Right lobe of liver (tissue), 6 donors: ENCODE measurements around the gene TMEM50B. TPM values are rescaled to one million over a fixed set of nuclear protein-coding genes. Genes with fewer than 3 reads are reported as not detected.

Source experiments
- ATAC-seq, 4 donors: fragments of 200-7000 bp; cut with Tn5 transposase; one replicate each; pipeline ENCODE4 v1.9.1; 2020; ENCODE audit warnings: mild to moderate bottlenecking in 4 of 4, moderate library complexity in 4 of 4
- DNase-seq, 3 donors: peaks; one replicate each; pipeline ENCODE4 v3.0.0-alpha.2; 2020
- H3K27ac ChIP-seq, 3 donors: fragments of 200-600 bp; one replicate each; pipeline ENCODE4 v1.8.0; 2022
- H3K27me3 ChIP-seq, 2 donors: fragments of 200-600 bp; one replicate each; pipeline ENCODE4 v1.8.0; 2022
- H3K36me3 ChIP-seq, 4 donors: fragments of 200-600 bp; sonication (generic) in 1 of 4; one replicate each; pipeline versions ENCODE4 v1.5.1 to v1.8.0; 2017 to 2022; ENCODE audit warnings: control low read depth in 1 of 4
- H3K4me1 ChIP-seq, 4 donors: fragments of 200-600 bp; sonication (generic) in 1 of 4; one replicate each; pipeline versions ENCODE4 v1.5.1 to v1.8.0; 2017 to 2022; ENCODE audit warnings: control low read depth in 1 of 4
- H3K4me3 ChIP-seq, 3 donors: fragments of 200-600 bp; one replicate each; pipeline ENCODE4 v1.8.0; 2022
- H3K9me3 ChIP-seq, 4 donors: fragments of 200-600 bp; sonication (generic) in 1 of 4; one replicate each; pipeline versions ENCODE4 v1.5.1 to v1.8.0; 2017 to 2022; ENCODE audit warnings: control low read depth in 1 of 4
- POLR2A ChIP-seq: fragments of 450-650 bp; IDR thresholded peaks from one replicate; pipeline ENCODE4 v1.6.1; 2017; ENCODE audit warnings: antibody characterized with exemption, mild to moderate bottlenecking
- WGBS: methylation state at CpG from one replicate; pipeline ENCODE4 v1.1.6; 2018; ENCODE audit warnings: low coverage, low lambda C conversion rate; ENCODE audit not compliant: insufficient coverage; ENCODE audit errors: missing lambda C conversion rate; 5-methylcytosine and 5-hydroxymethylcytosine counted together
- intact Hi-C, 2 donors: fragments of 100-400 bp; cut with DNase I; formaldehyde crosslinking; loops; one replicate each; pipeline versions ENCODE4 v1.11.2 to v1.14.1; 2022
- total RNA-seq, 6 experiments: library from RNA; depleted of rRNA in 2 of 6; stranded (reverse); fragments of >200 nt in 2 of 6; fragmentation: NEBNext Ultra II Directional in 3 of 6; extraction: Animal tissue kit (Norgen Biotek cat#: 25700) in 3 of 6; gene quantifications; one replicate each; pipeline versions ENCODE4 v1.1.0 to v1.2.4, GENCODE V29; 2016 to 2023
- TF ChIP-seq, protein P1 (sequence below), 4 donors: fragments of 200-600 bp in 3 of 4; fragments of 450-650 bp in 1 of 4; IDR thresholded peaks; one replicate each; pipeline versions ENCODE4 v1.5.1 to v1.8.0; 2016 to 2022; ENCODE audit warnings: antibody characterized with exemption in 4 of 4, mild to moderate bottlenecking in 2 of 4
- donor health status: DM: no; HTN: yes; CAD: no.
- donor health status: DM: no; HTN: no; CAD: no.
- donor health status: DM: no; HTN: no; CAD: no.
- donor health status: DM: no; HTN: yes; CAD: no.
- donor health status: DM: no; HTN: yes; CAD: no.

TMEM50B gene
- total RNA-seq, 6 experiments from 2014 or later = 13.0 to 35.4 (median 20.2) TPM

- ATAC-seq (peak; percentile 98), DNase-seq (peak; percentile 93 to 94 (median 94))
- WGBS = under 1% methylated on average over 24 of the region's 52 CpGs
- H3K4me3 ChIP-seq = peak within 1 kb of the TSS; percentile 68 to 79 (median 77)
- intact Hi-C loops = no loop called here
- no peaks in the 10 kb centered on the region for H3K36me3 ChIP-seq
- TF ChIP-seq, protein P1, sequence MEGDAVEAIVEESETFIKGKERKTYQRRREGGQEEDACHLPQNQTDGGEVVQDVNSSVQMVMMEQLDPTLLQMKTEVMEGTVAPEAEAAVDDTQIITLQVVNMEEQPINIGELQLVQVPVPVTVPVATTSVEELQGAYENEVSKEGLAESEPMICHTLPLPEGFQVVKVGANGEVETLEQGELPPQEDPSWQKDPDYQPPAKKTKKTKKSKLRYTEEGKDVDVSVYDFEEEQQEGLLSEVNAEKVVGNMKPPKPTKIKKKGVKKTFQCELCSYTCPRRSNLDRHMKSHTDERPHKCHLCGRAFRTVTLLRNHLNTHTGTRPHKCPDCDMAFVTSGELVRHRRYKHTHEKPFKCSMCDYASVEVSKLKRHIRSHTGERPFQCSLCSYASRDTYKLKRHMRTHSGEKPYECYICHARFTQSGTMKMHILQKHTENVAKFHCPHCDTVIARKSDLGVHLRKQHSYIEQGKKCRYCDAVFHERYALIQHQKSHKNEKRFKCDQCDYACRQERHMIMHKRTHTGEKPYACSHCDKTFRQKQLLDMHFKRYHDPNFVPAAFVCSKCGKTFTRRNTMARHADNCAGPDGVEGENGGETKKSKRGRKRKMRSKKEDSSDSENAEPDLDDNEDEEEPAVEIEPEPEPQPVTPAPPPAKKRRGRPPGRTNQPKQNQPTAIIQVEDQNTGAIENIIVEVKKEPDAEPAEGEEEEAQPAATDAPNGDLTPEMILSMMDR (IDR thresholded peaks at IDR 0.05) = no peak
- TF ChIP-seq POLR2A = peak; percentile 42
- no peaks in the 10 kb centered on the region for H3K9me3 ChIP-seq
- H3K27me3 ChIP-seq = no peaks in the 10 kb centered on the region
- peaks cover 0 to 8% (median 0%) of the 10 kb centered on the region in 4 donors for H3K4me1 ChIP-seq
- H3K27ac ChIP-seq = peak within 1 kb of the TSS; percentile 9 to 79 (median 44)
Observed at GRCh38 chr21:33491373-33492102, 11.8 kb upstream of the TMEM50B start, which contains the start of gene DNAJC28. Gene DNAJC28, minus strand, starts transcription at chr21:33491716. Its CDS starts 2,323 bp downstream, at chr21:33489393.

DNA sequence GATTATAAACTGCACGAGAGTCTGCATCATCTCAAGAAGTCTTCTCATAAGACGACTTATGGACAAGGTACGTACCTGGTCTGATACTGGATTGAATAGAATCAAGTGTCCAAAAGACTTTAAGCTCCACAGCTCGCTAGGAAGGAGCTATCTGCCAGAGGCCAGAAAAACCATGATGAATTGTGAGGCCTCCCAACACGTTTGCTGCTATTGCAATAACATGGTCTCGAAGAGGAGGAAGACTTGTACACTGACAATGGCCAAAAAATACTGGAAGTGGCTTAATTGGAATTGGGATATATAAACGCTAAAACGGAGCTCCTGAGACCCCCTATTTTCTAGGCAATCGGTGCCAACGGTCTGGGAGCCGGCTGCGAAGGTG, 11.2 kb upstream of the TMEM50B start:
- Histone ChIP-seq H3K27me3 (no peaks in the 10 kb centered on the region), H3K36me3 (no peaks in the 10 kb centered on the region), H3K27ac (peak overlapping the region; percentile 9 to 79 (median 44)), H3K9me3 (no peaks in the 10 kb centered on the region), H3K4me1 (peaks cover 0 to 8% (median 0%) of the 10 kb centered on the region in 4 donors), H3K4me3 (peak overlapping the region; percentile 68 to 79 (median 77))
- DNase-seq (no peak), ATAC-seq (peak in 3 of 4 donors; percentile 6 to 13 (median 12))
- intact Hi-C loops = no loop called here
- TF ChIP-seq POLR2A = no peak
- TF ChIP-seq, protein P1 (IDR thresholded peaks at IDR 0.05) = no peak
- 5% methylated on average over 7 of the region's 12 CpGs for WGBS

GRCh38 chr21:33488936-33489335, 9.2 kb upstream of the TMEM50B start:
- 88% methylated on average over 4 of the region's 4 CpGs for WGBS
- intact Hi-C loops = no loop called here
- no peaks in the 10 kb centered on the region for H3K36me3 ChIP-seq
- ATAC-seq = no peak
- TF ChIP-seq POLR2A = no peak
- TF ChIP-seq, protein P1 (IDR thresholded peaks at IDR 0.05) = no peak
- no peak for DNase-seq
- H3K27ac ChIP-seq = no peak overlapping the region
- H3K9me3 ChIP-seq = no peaks in the 10 kb centered on the region
- H3K4me1 ChIP-seq = peaks cover 0 to 8% (median 0%) of the 10 kb centered on the region in 4 donors
- H3K4me3 ChIP-seq = no peak overlapping the region
- H3K27me3 ChIP-seq = no peaks in the 10 kb centered on the region

GRCh38 chr21:33487996-33488395, 8.2 kb upstream of the TMEM50B start:
- intact Hi-C loops = no loop called here
- no peak for TF ChIP-seq POLR2A
- TF ChIP-seq, protein P1 (IDR thresholded peaks at IDR 0.05) = no peak
- H3K4me1 ChIP-seq = peaks cover 0 to 8% (median 0%) of the 10 kb centered on the region in 4 donors
- H3K27ac ChIP-seq = no peak overlapping the region
- H3K36me3 ChIP-seq = no peaks in the 10 kb centered on the region
- H3K4me3 ChIP-seq = no peak overlapping the region
- H3K27me3 ChIP-seq = no peaks in the 10 kb centered on the region
- 95% methylated on average over 5 of the region's 5 CpGs for WGBS
- ATAC-seq = no peak
- H3K9me3 ChIP-seq = no peaks in the 10 kb centered on the region
- peak in 1 of 3 donors; percentile 5 for DNase-seq
